Ectodermal cell (in vitro differentiated cells): Measurements from ENCODE around the gene CDC42EP4.

Source experiments
- H3K27ac ChIP-seq: 2 replicates; pipeline ENCODE4 v1.7.0; 2013; ENCODE audit warnings: mild to moderate bottlenecking, low read depth, low read length; ENCODE audit not compliant: insufficient read depth, poor library complexity, severe bottlenecking
- H3K27me3 ChIP-seq: 2 replicates; pipeline ENCODE4 v1.7.0; 2013; ENCODE audit warnings: mild to moderate bottlenecking, low read length; ENCODE audit not compliant: insufficient read depth, control insufficient read depth, poor library complexity, severe bottlenecking
- H3K36me3 ChIP-seq: one replicate; pipeline ENCODE4 v1.7.0; 2013; ENCODE audit warnings: low read length; ENCODE audit not compliant: control insufficient read depth, insufficient read depth
- H3K4me1 ChIP-seq: one replicate; pipeline ENCODE4 v1.7.0; 2013; ENCODE audit warnings: low read length; ENCODE audit not compliant: control insufficient read depth, insufficient read depth
- H3K4me3 ChIP-seq: 2 replicates; pipeline ENCODE4 v1.7.0; 2013; ENCODE audit warnings: low read depth, low read length, control low read depth; ENCODE audit not compliant: insufficient read depth
- H3K9me3 ChIP-seq: 2 replicates; pipeline ENCODE4 v1.7.0; 2013; ENCODE audit warnings: mild to moderate bottlenecking, low read length, moderate library complexity; ENCODE audit not compliant: control insufficient read depth
- WGBS, 2 experiments: methylation state at CpG; one replicate each; pipeline ENCODE4 v1.1.7; 2013; ENCODE audit warnings: missing lambda C conversion rate in 2 of 2; 5-methylcytosine and 5-hydroxymethylcytosine counted together

CDC42EP4 gene

GRCh38 chr17:73286863-73287296 lies 24.9 kb downstream of the CDC42EP4 start:
- H3K27ac ChIP-seq = no peak overlapping the region
- WGBS, 2 experiments = 88% methylated on average over 8 of the region's 8 CpGs
- no peaks in the 10 kb centered on the region for H3K27me3 ChIP-seq
- no peak overlapping the region for H3K4me3 ChIP-seq
- peaks cover 35% of the 10 kb centered on the region for H3K4me1 ChIP-seq
- H3K36me3 ChIP-seq = no peaks in the 10 kb centered on the region
- no peaks in the 10 kb centered on the region for H3K9me3 ChIP-seq

DNA sequence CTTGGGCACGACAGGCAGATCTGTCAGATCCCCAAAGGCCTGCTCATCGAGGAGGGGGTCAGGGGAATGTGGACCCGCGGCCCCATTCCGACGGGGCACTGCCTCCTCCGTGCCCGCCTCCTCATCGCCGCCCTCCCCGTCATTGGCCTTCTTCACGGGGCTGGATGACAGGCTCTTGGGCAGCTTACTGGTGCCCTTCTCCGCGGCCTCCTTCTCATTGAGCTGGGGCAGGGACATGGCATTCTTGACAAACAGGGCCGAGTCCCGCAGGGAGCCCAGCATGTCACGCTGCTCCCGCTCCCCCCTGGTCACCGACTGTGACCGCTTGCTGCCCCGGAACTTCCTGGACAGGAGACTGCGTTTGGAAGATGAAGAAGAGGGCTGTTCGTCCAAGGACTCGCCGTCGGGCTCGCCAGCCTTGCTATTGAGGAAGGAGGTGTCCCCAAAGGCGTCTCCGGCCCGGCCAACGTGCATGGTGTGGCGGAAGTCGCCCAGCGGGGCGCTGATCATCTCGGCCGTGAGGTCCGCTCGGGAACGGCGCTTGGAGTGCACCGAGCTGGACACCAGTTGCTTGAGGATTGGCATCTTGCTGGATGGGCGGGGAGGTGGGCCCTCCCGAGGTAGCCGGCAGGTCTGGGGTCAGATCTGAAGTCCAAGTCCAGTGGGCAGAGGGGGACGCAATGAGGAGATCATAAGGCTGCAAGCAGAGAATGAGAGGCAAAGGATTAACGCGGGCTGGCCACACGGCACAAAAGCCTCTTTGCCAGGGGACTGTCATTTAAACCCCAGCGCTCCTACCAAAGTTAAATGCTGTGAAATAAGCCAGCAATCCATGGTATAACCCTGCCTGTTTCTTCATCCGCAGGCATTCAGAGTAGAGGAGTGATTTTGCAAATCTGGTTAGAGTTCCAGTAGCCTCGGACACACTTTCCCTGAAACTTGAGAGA lies 25.6 kb downstream of the CDC42EP4 start:
- WGBS, 2 experiments = 92 to 93% methylated on average over 52 of the region's 52 CpGs
- H3K27ac ChIP-seq = no peak overlapping the region
- peaks cover 35% of the 10 kb centered on the region for H3K4me1 ChIP-seq
- no peak overlapping the region for H3K4me3 ChIP-seq
- H3K27me3 ChIP-seq = no peaks in the 10 kb centered on the region
- no peaks in the 10 kb centered on the region for H3K9me3 ChIP-seq
- H3K36me3 ChIP-seq = no peaks in the 10 kb centered on the region

DNA sequence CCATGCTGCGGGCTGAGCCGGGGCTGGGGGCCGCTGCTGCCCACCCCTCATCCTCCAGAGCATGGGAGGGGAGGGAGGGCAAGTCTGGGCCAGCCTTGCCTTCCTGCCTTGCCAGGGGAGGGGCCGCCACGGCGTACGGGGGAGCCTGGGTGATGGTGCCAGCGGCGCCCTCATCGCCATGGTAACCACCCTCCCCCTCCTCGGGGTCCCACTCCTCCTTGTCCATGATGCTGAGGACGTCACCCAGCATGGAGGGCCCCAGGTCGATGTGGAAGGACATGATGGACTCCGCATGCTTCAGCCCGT lies 26.2 kb downstream of the CDC42EP4 start:
- Histone ChIP-seq H3K4me3 (no peak overlapping the region), H3K36me3 (no peaks in the 10 kb centered on the region), H3K27ac (no peak overlapping the region), H3K9me3 (no peaks in the 10 kb centered on the region), H3K27me3 (no peaks in the 10 kb centered on the region), H3K4me1 (peaks cover 35% of the 10 kb centered on the region)
- WGBS, 2 experiments = 93 to 95% methylated on average over 15 of the region's 15 CpGs

DNA sequence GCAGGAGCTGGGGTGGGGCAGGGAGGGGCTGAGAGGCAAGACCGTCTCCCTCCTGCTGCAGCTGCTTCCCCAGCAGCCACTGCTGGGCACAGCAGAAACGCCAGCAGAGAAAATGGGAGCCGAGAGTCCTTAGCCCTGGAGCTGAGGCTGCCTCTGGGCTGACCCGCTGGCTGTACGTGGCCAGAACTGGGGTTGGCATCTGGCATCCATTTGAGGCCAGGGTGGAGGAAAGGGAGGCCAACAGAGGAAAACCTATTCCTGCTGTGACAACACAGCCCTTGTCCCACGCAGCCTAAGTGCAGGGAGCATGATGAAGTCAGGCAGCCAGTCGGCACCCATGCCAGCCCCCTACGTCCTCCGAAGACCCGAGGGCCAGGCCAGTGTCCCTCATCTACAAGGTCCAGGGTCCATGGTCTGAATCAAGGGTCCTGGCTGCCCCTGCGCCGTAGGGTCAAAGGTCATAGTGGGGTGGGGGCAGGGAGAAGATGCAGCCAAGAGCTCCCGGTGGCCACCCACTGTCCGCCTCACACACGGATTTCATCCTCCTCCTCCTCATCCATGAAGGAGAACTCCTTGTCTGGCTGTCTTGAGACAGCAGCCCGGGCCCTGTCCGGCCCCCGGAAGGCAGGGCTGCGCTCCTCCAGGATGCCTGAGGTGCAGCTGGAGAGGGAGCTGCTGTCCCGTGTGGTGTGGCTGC lies 26.7 kb downstream of the CDC42EP4 start:
- H3K4me3 ChIP-seq = no peak overlapping the region
- H3K27me3 ChIP-seq = no peaks in the 10 kb centered on the region
- H3K9me3 ChIP-seq = no peaks in the 10 kb centered on the region
- WGBS, 2 experiments = 86 to 87% methylated on average over 20 of the region's 20 CpGs
- no peak overlapping the region for H3K27ac ChIP-seq
- no peaks in the 10 kb centered on the region for H3K36me3 ChIP-seq
- peaks cover 35% of the 10 kb centered on the region for H3K4me1 ChIP-seq

GRCh38 chr17:73284354-73284753 lies 27.4 kb downstream of the CDC42EP4 start:
- Histone ChIP-seq H3K27me3 (no peaks in the 10 kb centered on the region), H3K27ac (no peak overlapping the region), H3K4me3 (no peak overlapping the region), H3K4me1 (peaks cover 35% of the 10 kb centered on the region), H3K9me3 (no peaks in the 10 kb centered on the region), H3K36me3 (no peaks in the 10 kb centered on the region)
- 84 to 89% methylated on average over 7 to 8 of the region's 8 CpGs for WGBS, 2 experiments

DNA sequence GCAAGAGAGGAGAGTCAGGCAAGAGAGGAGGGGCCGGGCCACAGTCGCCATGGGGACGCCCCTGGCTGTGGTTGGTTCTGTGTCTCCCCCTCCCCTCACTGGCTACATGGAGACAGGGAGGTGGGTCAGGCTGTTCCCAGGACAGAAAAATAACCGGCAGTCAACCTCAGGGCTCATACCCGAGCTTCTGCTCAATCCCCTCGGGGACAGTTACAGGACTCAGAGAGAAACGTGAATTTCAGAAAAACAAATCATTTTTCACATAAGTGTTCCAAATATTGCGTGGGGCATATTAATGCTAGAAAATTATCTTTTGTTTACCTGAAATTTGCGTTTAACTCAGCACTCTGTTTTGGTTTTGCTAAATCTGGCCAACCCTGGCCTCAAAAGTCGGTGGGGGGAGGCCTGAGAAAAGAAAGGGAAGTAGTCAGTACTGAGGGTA lies 27.9 kb downstream of the CDC42EP4 start:
- WGBS, 2 experiments = 22 to 24% methylated on average over 10 of the region's 10 CpGs
- Histone ChIP-seq H3K4me1 (peaks cover 35% of the 10 kb centered on the region), H3K4me3 (no peak overlapping the region), H3K9me3 (no peaks in the 10 kb centered on the region), H3K27ac (no peak overlapping the region), H3K36me3 (no peaks in the 10 kb centered on the region), H3K27me3 (no peaks in the 10 kb centered on the region)

GRCh38 chr17:73283250-73283649 lies 28.6 kb downstream of the CDC42EP4 start:
- 89 to 91% methylated on average over 5 of the region's 5 CpGs for WGBS, 2 experiments
- H3K36me3 ChIP-seq = no peaks in the 10 kb centered on the region
- no peak overlapping the region for H3K27ac ChIP-seq
- no peak overlapping the region for H3K4me3 ChIP-seq
- H3K27me3 ChIP-seq = no peaks in the 10 kb centered on the region
- H3K4me1 ChIP-seq = peaks cover 35% of the 10 kb centered on the region
- no peaks in the 10 kb centered on the region for H3K9me3 ChIP-seq

DNA sequence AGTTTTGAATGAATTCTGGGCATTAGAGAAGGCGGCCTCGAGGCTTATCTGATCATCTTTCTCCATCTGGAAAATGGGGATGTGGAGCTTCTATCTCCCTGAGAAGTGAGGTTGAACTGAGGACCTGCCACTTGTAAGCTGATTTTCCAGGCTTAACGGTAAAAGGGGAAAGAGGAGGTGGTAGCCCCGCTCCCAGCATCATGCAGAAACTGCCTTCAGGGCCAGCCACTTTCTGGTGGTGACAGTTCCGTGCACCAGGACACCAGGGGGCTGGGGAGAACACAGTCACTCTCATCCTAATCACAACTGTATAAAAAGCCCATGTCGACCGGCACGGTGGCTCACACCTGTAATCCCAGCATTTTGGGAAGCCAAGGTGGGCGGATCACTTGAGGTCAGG lies 29.2 kb downstream of the CDC42EP4 start:
- Histone ChIP-seq H3K27me3 (no peaks in the 10 kb centered on the region), H3K9me3 (no peaks in the 10 kb centered on the region), H3K4me1 (peaks cover 35% of the 10 kb centered on the region), H3K36me3 (no peaks in the 10 kb centered on the region), H3K4me3 (no peak overlapping the region), H3K27ac (no peak overlapping the region)
- 89 to 95% methylated on average over 9 of the region's 9 CpGs for WGBS, 2 experiments

- Histone ChIP-seq H3K9me3 (no peaks in the 10 kb centered on the region), H3K4me3 (no peak overlapping the region), H3K4me1 (peaks cover 35% of the 10 kb centered on the region), H3K27me3 (no peaks in the 10 kb centered on the region), H3K27ac (no peak overlapping the region), H3K36me3 (no peaks in the 10 kb centered on the region)
- WGBS, 2 experiments = 88 to 91% methylated on average over 7 of the region's 7 CpGs
These were observed 29.9 kb downstream of the CDC42EP4 start for GRCh38 chr17:73281928-73282327.

GRCh38 chr17:73280191-73280590 lies 31.6 kb downstream of the CDC42EP4 start:
- Histone ChIP-seq H3K36me3 (no peaks in the 10 kb centered on the region), H3K9me3 (no peaks in the 10 kb centered on the region), H3K27me3 (no peaks in the 10 kb centered on the region), H3K4me3 (no peak overlapping the region), H3K27ac (no peak overlapping the region), H3K4me1 (peaks cover 19% of the 10 kb centered on the region)
- 94 to 97% methylated on average over 12 of the region's 12 CpGs for WGBS, 2 experiments
